ENCODE data around the gene CHD9. TPM values are rescaled to one million over a fixed set of nuclear protein-coding genes. Genes with fewer than 3 reads are reported as not detected.
"Not testable (repeated sequence)": the region's sequence is repeated elsewhere in the genome, so short reads cannot be mapped to it uniquely, and the experiment has no call there.

The CHD9 gene
- total RNA-seq, 2 donors from 2014 or later, result 10.8 to 15.9 TPM

GRCh38 chr16:53183442-53183841 is 128.7 kb downstream of the CHD9 start:
- no peak for ATAC-seq
- DNase-seq (ENCODE audit: low spot score in 2 of 2), result no peak
- Mint-ChIP-seq H3K9me3 (peaks cover 17 to 25% of the 10 kb centered on the region in 2 donors), H3K27ac (no peak overlapping the region), H3K36me3 (peaks cover 26 to 41% of the 10 kb centered on the region in 2 donors)

- ATAC-seq; DNase-seq (ENCODE audit: low spot score in 2 of 2); H3K27ac Mint-ChIP-seq: not testable (repeated sequence)
- H3K9me3 Mint-ChIP-seq, result peaks cover 17 to 25% of the 10 kb centered on the region in 2 donors
- H3K36me3 Mint-ChIP-seq, result peaks cover 26 to 48% of the 10 kb centered on the region in 2 donors
These were observed 130.9 kb downstream of the CHD9 start for GRCh38 chr16:53185741-53186140.

GRCh38 chr16:53187775-53188174 is 133.0 kb downstream of the CHD9 start:
- H3K36me3 Mint-ChIP-seq, result peaks cover 26 to 48% of the 10 kb centered on the region in 2 donors
- no peak for ATAC-seq

GRCh38 chr16:53191413-53191812 is 136.6 kb downstream of the CHD9 start:
- peak in 1 of 2 donors; percentile 61 for ATAC-seq
- Mint-ChIP-seq H3K36me3 (peaks cover 6 to 19% of the 10 kb centered on the region in 2 donors), H3K27ac (no peak overlapping the region), H3K9me3 (peaks cover 6 to 7% of the 10 kb centered on the region in 2 donors)
- no peak for DNase-seq (ENCODE audit: low spot score in 2 of 2)

More at GRCh38 chr16:53187775-53188174, 133.0 kb downstream of the CHD9 start:
- Mint-ChIP-seq H3K9me3 (peaks cover 17 to 25% of the 10 kb centered on the region in 2 donors), H3K27ac (no peak overlapping the region)
- DNase-seq (ENCODE audit: low spot score in 2 of 2), result no peak

GRCh38 chr16:53198933-53199332 is 144.1 kb downstream of the CHD9 start:
- H3K27ac Mint-ChIP-seq, result no peak overlapping the region
- ATAC-seq (no peak), DNase-seq (ENCODE audit: low spot score in 2 of 2) (no peak)
- H3K9me3 Mint-ChIP-seq, result no peaks in the 10 kb centered on the region
- no peaks in the 10 kb centered on the region for H3K36me3 Mint-ChIP-seq

- H3K36me3 Mint-ChIP-seq, result no peaks in the 10 kb centered on the region
- no peak for DNase-seq (ENCODE audit: low spot score in 2 of 2)
- H3K27ac Mint-ChIP-seq, result no peak overlapping the region
- ATAC-seq, result no peak
- no peaks in the 10 kb centered on the region for H3K9me3 Mint-ChIP-seq
These were observed 147.1 kb downstream of the CHD9 start for GRCh38 chr16:53201900-53202299.

- Mint-ChIP-seq H3K36me3 (no peaks in the 10 kb centered on the region), H3K27ac (peak overlapping the region in 1 of 2 donors; percentile 69), H3K9me3 (no peaks in the 10 kb centered on the region)
- ATAC-seq (no peak), DNase-seq (ENCODE audit: low spot score in 2 of 2) (no peak)
These were observed 147.6 kb downstream of the CHD9 start for GRCh38 chr16:53202398-53202797.

GRCh38 chr16:53207810-53208752 is 153.3 kb downstream of the CHD9 start:
- Mint-ChIP-seq H3K27ac (peak overlapping the region; percentile 15 to 22), H3K9me3 (no peaks in the 10 kb centered on the region), H3K36me3 (no peaks in the 10 kb centered on the region)
- DNase-seq (ENCODE audit: low spot score in 2 of 2) (no peak), ATAC-seq (peak in 1 of 2 donors; percentile 13)

GRCh38 chr16:53209429-53209828 is 154.6 kb downstream of the CHD9 start:
- Mint-ChIP-seq H3K9me3 (no peaks in the 10 kb centered on the region), H3K27ac (no peak overlapping the region), H3K36me3 (no peaks in the 10 kb centered on the region)
- DNase-seq (ENCODE audit: low spot score in 2 of 2), result no peak
- ATAC-seq, result no peak

GRCh38 chr16:53209877-53210276 is 155.1 kb downstream of the CHD9 start:
- DNase-seq (ENCODE audit: low spot score in 2 of 2) (no peak), ATAC-seq (no peak)
- no peaks in the 10 kb centered on the region for H3K36me3 Mint-ChIP-seq
- no peaks in the 10 kb centered on the region for H3K9me3 Mint-ChIP-seq
- no peak overlapping the region for H3K27ac Mint-ChIP-seq

GRCh38 chr16:53211253-53211652 is 156.5 kb downstream of the CHD9 start:
- no peak overlapping the region for H3K27ac Mint-ChIP-seq
- DNase-seq (ENCODE audit: low spot score in 2 of 2) (no peak), ATAC-seq (no peak)
- H3K9me3 Mint-ChIP-seq, result no peaks in the 10 kb centered on the region
- no peaks in the 10 kb centered on the region for H3K36me3 Mint-ChIP-seq

GRCh38 chr16:53212893-53213223 is 158.1 kb downstream of the CHD9 start:
- H3K9me3 Mint-ChIP-seq, result no peaks in the 10 kb centered on the region
- no peak for DNase-seq (ENCODE audit: low spot score in 2 of 2)
- H3K27ac Mint-ChIP-seq, result no peak overlapping the region
- H3K36me3 Mint-ChIP-seq, result no peaks in the 10 kb centered on the region
- ATAC-seq, result no peak

- ATAC-seq (no peak), DNase-seq (ENCODE audit: low spot score in 2 of 2) (no peak)
- no peaks in the 10 kb centered on the region for H3K36me3 Mint-ChIP-seq
- no peaks in the 10 kb centered on the region for H3K9me3 Mint-ChIP-seq
- H3K27ac Mint-ChIP-seq, result no peak overlapping the region
These were observed 158.8 kb downstream of the CHD9 start for GRCh38 chr16:53213542-53213941.

- H3K36me3 Mint-ChIP-seq, result no peaks in the 10 kb centered on the region
- DNase-seq (ENCODE audit: low spot score in 2 of 2) (no peak), ATAC-seq (no peak)
- no peaks in the 10 kb centered on the region for H3K9me3 Mint-ChIP-seq
- no peak overlapping the region for H3K27ac Mint-ChIP-seq
These were observed 162.0 kb downstream of the CHD9 start for GRCh38 chr16:53216798-53217197.

GRCh38 chr16:53219371-53219770 is 164.6 kb downstream of the CHD9 start:
- DNase-seq (ENCODE audit: low spot score in 2 of 2), result no peak
- Mint-ChIP-seq H3K36me3 (no peaks in the 10 kb centered on the region), H3K9me3 (no peaks in the 10 kb centered on the region), H3K27ac (no peak overlapping the region)
- ATAC-seq, result no peak

- no peak for ATAC-seq
- no peak for DNase-seq (ENCODE audit: low spot score in 2 of 2)
- H3K9me3 Mint-ChIP-seq, result no peaks in the 10 kb centered on the region
- no peak overlapping the region for H3K27ac Mint-ChIP-seq
- no peaks in the 10 kb centered on the region for H3K36me3 Mint-ChIP-seq
These were observed 165.1 kb downstream of the CHD9 start for GRCh38 chr16:53219795-53220454.

GRCh38 chr16:53220585-53220984 is 165.8 kb downstream of the CHD9 start:
- Mint-ChIP-seq H3K27ac (no peak overlapping the region), H3K36me3 (no peaks in the 10 kb centered on the region), H3K9me3 (no peaks in the 10 kb centered on the region)
- DNase-seq (ENCODE audit: low spot score in 2 of 2), result no peak
- ATAC-seq, result no peak

Measured in activated naive CD4-positive, alpha-beta T cell treated with anti-CD3 and anti-CD28 coated beads, Interleukin-2, amount 50 U/mL, for 72 hours (primary cell).